ENCODE results near the gene RAB34.
A peak's percentile ranks its signal among the peaks of the same experiment; 100 is the strongest.

RAB34 gene

GRCh38 chr17:28712032-28712704, 5.5 kb downstream of the RAB34 start:
- no peaks in the 10 kb centered on the region for H3K9me3 ChIP-seq
- intact Hi-C loops (cut with DNase I; ENCODE audit: low total_unique reads) = no loop called here
- no peaks in the 10 kb centered on the region for H3K27me3 ChIP-seq
- H3K27ac ChIP-seq = peak overlapping the region; percentile 90 to 98
- TF ChIP-seq CTCF (IDR thresholded peaks at IDR 0.05) = no peak
- H3K4me1 ChIP-seq = peaks cover 0 to 32% (median 22%) of the 10 kb centered on the region in 4 donors
- peak overlapping the region; percentile 60 to 72 for H3K4me3 ChIP-seq
- DNase-seq = peak in 1 of 2 donors; percentile 38
- H3K36me3 ChIP-seq = peaks cover 11 to 26% (median 23%) of the 10 kb centered on the region in 3 donors

- H3K4me3 ChIP-seq = peak within 1 kb of the TSS; percentile 60 to 72
- H3K27me3 ChIP-seq = no peaks in the 10 kb centered on the region
- no peak for DNase-seq
- peak within 1 kb of the TSS; percentile 90 to 98 for H3K27ac ChIP-seq
- no peaks in the 10 kb centered on the region for H3K9me3 ChIP-seq
- intact Hi-C loops (cut with DNase I; ENCODE audit: low total_unique reads) = no loop called here
- H3K36me3 ChIP-seq = peaks cover 11 to 26% (median 23%) of the 10 kb centered on the region in 3 donors
- no peak for TF ChIP-seq CTCF (IDR thresholded peaks at IDR 0.05)
- peaks cover 0 to 29% (median 20%) of the 10 kb centered on the region in 4 donors for H3K4me1 ChIP-seq
These were observed 6.0 kb downstream of the RAB34 start, which contains the start of gene PROCA1 for GRCh38 chr17:28711723-28712031. Gene PROCA1, minus strand, starts transcription at chr17:28711888. Its CDS starts 228 bp downstream, at chr17:28711660.

- Histone ChIP-seq H3K36me3 (peaks cover 11 to 28% (median 23%) of the 10 kb centered on the region in 3 donors), H3K4me1 (peaks cover 0 to 23% (median 15%) of the 10 kb centered on the region in 4 donors), H3K27ac (peak overlapping the region; percentile 90 to 98), H3K27me3 (no peaks in the 10 kb centered on the region), H3K9me3 (no peaks in the 10 kb centered on the region), H3K4me3 (peak overlapping the region; percentile 60 to 72)
- TF ChIP-seq CTCF (IDR thresholded peaks at IDR 0.05) = no peak
- intact Hi-C loops (cut with DNase I; ENCODE audit: low total_unique reads) = no loop called here
- peak; percentile 89 to 96 for DNase-seq
These were observed 6.6 kb downstream of the RAB34 start for GRCh38 chr17:28710861-28711722.

- no peak for DNase-seq
- no peak for TF ChIP-seq CTCF (IDR thresholded peaks at IDR 0.05)
- intact Hi-C loops (cut with DNase I; ENCODE audit: low total_unique reads) = no loop called here
- no peak overlapping the region for H3K27ac ChIP-seq
- H3K27me3 ChIP-seq = no peaks in the 10 kb centered on the region
- peaks cover 12 to 40% (median 20%) of the 10 kb centered on the region in 3 donors for H3K36me3 ChIP-seq
- no peak overlapping the region for H3K4me3 ChIP-seq
- no peaks in the 10 kb centered on the region for H3K9me3 ChIP-seq
- H3K4me1 ChIP-seq = peaks cover 0 to 16% (median 8%) of the 10 kb centered on the region in 4 donors
These were observed 10.3 kb downstream of the RAB34 start for GRCh38 chr17:28707339-28707720.

- Histone ChIP-seq H3K27me3 (no peaks in the 10 kb centered on the region), H3K27ac (no peak overlapping the region), H3K4me3 (no peak overlapping the region), H3K9me3 (no peaks in the 10 kb centered on the region), H3K36me3 (peaks cover 18 to 46% (median 26%) of the 10 kb centered on the region in 3 donors), H3K4me1 (peaks cover 0 to 10% (median 2%) of the 10 kb centered on the region in 4 donors)
- intact Hi-C loops (cut with DNase I; ENCODE audit: low total_unique reads) = no loop called here
- DNase-seq = no peak
- no peak for TF ChIP-seq CTCF (IDR thresholded peaks at IDR 0.05)
These were observed 11.0 kb downstream of the RAB34 start for GRCh38 chr17:28706471-28707338.
